GM21529 (cell line): Measurements from ENCODE around the gene FEV.
A peak's percentile ranks its signal among the peaks of the same experiment; 100 is the strongest.

Experiments
- ATAC-seq: cut with Tn5 transposase; IDR thresholded peaks from one replicate; pipeline ENCODE4 v1.9.1; 2021; ENCODE audit not compliant: unreplicated experiment

FEV gene

GRCh38 chr2:218985021-218985324 lies at the start of gene FEV:
TSS of gene FEV (minus strand) at chr2:218985184. CDS start at chr2:218985075, 109 bp downstream.
- ATAC-seq = no peak

GRCh38 chr2:219032051-219032745 lies 47.2 kb upstream of the FEV start:
- no peak for ATAC-seq

DNA sequence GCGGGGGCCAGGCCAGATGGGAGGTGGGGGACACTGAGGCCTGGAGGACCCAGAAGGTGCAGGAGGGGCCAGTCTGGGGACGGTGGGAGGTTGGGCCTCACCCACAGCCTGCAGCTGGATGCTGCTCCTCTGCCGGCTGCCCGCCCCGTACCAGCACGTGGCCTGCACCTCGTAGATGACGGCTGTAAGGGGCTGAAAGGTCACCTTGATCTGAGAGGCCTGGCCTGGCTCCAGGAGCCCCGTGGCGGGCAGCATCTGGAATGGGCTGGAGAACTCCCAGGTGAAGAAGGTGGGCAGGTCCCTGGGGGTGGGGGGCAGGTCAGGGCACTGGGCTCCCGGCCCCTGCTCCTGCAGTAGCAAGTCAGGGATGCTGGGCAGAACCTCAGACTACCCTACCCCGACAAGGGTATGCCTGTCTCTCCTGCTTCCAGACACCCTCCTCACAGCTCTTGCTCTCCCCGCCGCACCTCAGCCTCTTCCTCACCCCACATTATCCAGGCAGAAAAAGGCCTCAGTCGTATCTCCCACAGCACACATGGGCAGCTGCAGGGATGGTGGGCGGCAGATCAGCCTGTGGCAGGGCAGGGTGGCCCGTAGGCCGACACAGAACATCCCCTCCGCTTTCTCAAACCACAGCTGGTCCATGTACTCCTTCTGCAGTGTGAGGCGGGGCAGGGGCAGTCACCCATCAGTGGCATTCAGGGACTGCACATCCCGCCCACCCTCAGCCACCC lies 46.2 kb upstream of the FEV start:
- no peak for ATAC-seq

DNA sequence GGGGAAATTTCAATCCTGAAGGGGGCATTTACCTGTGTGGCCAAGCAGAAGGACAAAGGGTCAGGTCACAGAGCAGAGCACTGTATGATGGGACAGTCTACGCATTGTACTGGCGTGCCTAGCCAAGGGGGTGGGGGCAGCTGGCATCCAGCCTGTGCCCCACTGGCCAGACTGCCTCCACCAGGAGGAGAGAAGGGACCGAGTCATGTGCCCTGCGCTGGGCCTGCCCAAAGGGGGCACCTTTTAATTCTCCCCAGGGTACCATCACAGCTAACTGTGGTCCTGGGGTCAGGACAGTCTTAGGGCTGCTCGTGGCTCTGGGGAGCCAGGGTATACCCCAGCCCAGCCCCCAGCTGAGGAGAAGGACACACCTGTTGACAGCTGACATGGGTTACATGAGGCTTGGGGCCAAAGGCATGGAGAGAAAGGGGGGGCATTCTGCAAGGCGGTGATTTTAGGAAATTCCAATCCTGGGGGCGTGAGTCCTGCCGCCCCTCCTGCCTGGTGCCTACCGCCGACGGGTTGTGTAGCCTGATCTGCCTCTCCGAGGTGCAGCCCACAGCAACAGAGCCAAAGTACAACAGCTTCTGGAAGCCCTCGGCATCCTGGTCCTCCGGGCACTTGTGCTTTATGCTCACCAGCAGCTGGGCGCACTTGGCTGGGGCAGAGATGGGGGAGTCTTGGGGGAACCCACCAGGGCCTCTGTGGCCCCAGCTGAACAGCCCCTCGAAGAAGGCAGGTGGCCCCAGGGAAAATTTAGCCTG lies 45.4 kb upstream of the FEV start:
- ATAC-seq = no peak

DNA sequence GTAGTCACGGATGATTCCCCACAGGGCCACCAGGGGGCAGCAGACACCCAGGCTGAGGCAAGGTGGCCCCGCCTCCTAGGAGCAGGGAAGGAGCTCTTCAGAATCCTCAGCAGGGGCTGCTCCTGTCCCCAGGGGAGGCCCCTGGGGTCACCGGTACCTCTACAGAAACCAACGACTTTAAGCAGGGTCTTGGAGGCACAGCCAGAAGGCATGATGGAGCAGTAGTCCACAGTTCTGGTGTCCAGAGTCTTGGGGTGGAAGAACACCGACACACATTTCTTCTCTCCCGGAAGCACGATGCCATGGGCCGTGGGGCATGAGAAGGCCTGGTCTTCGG lies 44.8 kb upstream of the FEV start:
- peak; percentile 90 for ATAC-seq

DNA sequence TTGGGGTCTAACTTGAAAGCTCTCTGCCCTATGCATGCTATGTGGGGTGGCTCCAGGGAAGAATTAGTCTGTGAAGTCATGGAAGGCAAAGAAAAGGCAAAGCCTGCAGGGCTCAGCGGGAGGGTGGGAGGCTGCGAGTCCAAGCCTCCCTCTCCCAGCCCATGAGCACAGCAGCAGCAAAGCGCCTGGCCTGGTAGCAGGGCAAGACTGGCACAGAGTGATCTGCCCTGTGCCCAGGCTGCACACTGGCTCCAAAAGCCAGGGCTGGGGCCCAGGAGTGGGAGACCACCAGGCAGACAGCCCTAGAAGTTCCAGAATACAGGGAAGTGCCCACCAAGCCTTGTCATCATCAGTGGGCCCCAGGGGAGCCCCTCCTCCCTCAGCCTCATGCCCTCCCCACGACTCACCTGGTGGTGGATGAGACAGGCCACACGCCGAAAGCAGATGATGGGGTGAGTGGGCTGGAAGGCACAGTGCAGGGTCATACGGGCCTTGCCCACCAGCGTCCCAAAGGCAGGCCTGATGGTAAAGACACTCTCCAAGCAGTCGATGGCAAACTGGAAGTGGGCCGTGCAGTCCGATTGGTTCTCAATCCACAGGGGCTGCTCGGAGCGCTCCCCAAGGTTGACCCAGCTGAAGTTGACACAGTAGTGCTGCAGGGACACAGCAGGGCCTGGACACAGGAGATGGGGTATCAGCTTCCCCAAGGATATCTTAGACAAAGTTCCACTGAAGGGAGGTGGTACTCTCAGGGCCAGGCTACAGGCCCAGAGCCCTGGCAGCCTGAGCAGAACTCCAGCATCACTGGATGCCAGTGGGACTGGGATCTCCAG lies 44.2 kb upstream of the FEV start:
- ATAC-seq = no peak

- ATAC-seq = no peak
Observed at GRCh38 chr2:219028141-219028540, 43.2 kb upstream of the FEV start.

DNA sequence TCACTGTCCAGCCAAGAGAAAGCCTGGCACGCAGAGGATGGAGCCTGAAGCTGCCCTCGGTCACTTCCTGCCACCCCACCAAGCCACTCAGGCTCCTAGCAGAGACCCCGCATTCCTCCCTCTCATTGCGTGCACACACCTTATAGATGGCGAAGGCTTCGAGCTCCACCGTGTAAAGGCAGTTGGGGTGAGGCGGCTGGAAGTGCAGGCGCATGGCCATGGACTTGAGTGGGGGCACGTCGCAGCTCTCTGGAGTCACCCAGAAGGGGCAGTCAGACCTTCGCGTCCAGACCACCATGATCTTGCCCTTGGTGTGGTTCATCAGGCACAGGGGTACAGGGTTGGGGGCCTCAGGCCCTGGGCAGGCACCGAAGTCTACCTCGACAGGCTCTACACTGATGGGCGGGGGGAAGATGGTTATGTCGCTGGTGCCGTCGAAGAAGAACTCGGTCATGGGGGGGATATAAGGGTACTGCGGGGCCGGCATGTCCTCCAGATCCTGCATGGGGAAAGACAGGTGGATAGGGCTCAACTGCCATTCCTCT lies 42.6 kb upstream of the FEV start:
- ATAC-seq = no peak

DNA sequence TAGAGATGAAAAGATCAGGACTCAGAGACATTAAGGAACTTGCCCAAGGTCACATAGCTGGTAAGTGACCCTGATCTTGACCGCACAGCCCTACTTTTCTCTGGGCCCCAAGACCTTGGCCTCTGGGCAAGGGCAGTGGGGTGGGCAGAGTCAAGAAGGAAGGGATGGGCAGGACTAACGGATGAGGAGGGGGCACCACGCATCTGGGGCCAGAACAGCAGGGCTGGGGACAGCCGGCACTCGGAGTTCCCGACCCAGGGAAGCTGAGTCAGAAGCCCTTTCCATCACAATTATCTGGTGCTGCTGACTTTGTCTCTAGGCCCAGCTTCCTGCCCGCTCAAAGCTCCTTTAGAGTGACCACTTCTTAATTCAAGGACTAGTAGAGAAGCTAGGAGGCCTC lies 42.0 kb upstream of the FEV start:
- ATAC-seq = no peak

DNA sequence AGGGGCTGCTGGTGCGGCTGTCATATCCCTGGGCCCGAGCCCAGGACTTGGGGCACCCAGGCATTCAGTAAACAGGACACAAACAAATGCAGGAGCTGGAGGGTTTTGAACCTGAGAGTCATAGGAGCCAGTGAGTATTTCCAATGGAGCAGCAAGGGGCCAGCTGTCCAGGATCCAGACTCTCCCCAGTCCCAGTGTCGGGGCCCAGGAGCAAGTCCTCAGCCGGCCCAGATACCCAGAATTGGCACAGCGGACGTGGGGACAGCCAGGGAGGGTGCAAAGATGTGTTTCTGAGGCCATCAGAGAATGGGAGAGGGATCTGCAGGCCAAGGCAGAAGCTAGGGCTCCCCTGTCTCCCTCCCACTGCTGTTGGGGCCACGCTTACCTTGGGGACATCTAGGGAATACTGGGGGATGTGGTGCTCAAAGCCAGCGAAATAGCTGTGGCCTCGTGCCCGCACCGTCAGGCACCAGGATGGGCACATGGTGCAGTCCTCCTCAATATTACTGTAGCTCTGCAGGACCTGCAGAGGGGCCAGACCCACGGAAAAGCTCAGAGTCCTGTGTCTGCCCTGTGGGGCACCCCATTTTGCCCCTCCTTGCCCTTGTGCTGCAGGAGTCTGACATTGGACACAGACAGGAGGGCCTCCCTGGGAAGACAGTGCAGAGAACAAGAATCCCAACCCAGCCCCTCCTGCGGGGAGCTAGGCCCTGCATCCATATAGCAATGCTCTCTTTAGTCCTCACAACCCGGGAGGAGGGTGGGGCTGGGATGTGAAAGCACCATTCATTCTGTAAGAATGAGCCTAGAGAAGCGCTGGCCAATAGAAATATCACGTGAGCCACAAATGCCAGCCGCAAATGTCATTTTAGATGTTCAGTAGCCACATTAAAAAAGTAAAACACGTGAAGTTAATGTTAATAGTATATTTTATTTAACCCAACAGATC lies 40.9 kb upstream of the FEV start:
- ATAC-seq = no peak

- ATAC-seq = no peak
Observed at GRCh38 chr2:219024059-219024458, 39.1 kb upstream of the FEV start.

GRCh38 chr2:219023045-219023605 lies 38.1 kb upstream of the FEV start:
- ATAC-seq = no peak

DNA sequence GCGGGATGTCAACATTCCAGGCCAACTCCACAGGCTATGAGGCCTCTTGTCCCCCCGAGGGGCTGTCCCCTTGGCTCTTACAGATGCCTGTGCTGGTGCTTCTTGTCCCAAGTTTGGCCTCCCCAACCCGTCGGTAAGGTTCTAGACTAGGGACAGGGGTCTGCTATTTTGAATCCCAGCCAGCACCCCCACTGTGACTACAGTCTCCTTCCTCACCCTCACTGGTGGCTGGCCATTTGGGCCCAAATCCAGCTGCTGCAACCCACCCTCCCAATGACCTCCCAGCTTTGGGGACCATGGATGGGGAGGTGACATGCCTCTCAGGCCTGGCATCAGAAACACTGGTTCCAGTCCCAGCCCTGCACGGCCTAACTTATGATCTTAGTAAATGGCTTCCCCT lies 37.6 kb upstream of the FEV start:
- ATAC-seq = no peak

DNA sequence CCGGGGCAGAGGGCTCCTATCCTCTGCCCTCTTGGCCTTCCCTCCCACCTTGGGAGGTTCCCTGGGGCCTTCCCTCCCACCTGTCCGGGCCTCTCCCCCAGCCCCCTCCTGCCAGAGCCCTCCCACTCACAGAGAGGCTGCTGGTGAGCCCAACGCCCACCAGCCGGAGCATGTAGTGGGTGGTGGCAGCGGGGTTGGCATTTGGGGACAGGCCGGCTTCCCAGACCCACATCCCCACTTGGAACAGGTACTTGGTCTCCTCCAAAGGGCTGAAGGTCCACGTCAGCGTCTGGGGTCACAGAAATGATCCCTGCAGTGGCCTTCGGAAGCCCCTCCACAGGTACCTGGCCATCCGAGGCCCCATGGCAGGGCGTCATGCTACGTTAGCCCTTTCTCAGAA lies 37.1 kb upstream of the FEV start:
- no peak for ATAC-seq

DNA sequence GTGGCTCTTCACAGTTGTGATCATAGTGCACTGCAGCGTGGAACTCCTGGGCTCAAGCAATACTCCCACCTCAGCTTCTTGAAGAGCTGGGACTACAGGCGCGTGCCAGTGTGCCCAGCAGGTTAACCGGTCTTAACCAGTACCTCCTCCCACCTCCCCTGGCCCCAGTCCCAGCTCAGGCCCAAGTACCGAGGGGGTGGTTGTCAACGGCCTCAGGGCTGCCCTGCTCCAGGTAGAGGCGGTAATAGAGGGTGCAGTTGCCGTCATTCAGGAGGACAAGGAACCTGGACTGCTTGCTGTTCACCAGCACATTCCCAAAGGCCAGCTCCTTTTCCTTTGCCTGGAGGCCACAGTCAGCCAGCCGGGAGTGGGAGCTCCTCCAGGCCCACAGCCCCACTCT lies 36.6 kb upstream of the FEV start:
- no peak for ATAC-seq

GRCh38 chr2:219020604-219021365 lies 35.8 kb upstream of the FEV start:
- ATAC-seq = no peak

DNA sequence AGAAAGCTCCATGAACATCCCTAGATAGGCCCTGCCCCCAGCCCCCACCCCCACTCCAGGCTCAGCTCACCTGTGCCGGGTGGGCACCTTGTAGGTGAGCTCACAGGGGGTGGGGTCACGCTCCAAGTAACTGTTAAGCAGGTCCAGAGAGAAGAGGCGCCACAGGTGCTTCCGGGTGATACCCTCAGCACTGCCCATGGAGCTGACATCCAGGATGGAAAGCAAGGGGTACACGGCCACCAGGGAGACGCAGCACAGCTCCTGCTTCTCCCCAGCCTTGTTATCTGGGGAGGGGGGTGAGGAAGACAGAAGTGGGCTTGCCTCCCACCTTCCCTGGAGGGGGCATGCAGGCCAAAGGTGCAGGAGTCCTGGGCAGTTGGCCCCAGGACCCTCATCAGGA lies 34.5 kb upstream of the FEV start:
- no peak for ATAC-seq

DNA sequence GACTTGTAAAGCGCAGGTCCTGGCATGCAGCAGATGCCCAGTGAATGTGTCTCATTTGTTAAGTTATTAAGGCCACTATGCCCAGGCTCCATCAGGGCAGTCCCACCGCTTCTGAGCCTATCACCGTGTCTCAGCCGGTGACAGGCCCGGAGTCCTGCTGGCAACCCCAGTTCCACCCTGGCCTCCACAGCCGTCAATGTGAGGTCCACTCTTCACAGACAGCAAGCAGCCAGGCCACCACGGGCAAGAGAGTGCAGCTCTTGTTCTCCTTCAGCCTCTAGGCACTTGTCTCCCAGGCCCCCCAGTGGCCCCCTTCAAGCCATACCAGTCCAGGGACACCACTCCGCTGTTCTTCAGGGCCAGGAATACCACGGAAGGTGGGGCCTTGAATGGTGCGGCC lies 33.7 kb upstream of the FEV start:
- ATAC-seq = no peak

GRCh38 chr2:219018286-219018685 lies 33.3 kb upstream of the FEV start:
- no peak for ATAC-seq
